ENCODE measurements around the gene SKI.

The SKI gene

DNA sequence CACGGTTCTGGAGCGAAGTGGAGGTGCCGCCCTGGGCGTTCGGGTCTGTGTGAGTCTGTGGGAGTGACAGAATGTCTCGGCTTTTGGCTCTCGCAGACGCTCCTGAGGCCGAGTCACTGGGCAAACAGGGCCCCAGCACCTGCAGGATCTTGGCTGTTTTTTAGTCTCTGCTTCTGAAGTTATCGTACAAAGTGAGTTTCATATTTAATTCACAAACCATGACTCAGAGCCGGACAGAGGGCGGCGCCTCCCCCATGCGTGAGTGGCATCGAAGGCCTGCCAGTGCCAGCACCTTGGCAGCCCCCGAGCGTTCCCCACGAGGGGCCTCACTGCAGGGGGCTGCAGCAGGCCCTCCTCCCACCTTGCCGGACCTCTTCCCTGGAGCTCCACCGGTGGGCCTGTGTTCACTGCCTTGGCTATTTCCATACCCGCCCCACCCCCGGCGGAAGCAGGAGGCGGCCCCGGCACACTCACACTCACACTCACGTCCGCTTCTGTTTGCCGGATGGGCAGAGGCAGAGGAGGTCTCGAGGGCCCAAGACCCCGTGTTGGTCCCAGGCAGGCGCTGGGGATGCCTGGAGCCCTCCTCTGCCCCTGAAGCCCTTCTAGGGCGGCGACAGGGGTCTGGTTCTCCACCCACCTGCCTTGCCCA lies 106.9 kb downstream of the SKI start:
- Histone ChIP-seq H3K4me1 (ENCODE audit: control insufficient read depth, insufficient read depth, low read length) (no peaks in the 10 kb centered on the region), H3K36me3 (ENCODE audit: control insufficient read depth, insufficient read depth, low read length) (no peaks in the 10 kb centered on the region), H3K9me3 (ENCODE audit: control insufficient read depth, insufficient read depth, low read depth, low read length) (peaks cover 20% of the 10 kb centered on the region), H3K27ac (ENCODE audit: low read depth, low read length) (no peak overlapping the region), H3K4me3 (ENCODE audit: low read depth, low read length) (no peak overlapping the region), H3K9ac (ENCODE audit: low read length) (no peak overlapping the region), H3K27me3 (ENCODE audit: control insufficient read depth, insufficient read depth, low read length) (no peaks in the 10 kb centered on the region)

DNA sequence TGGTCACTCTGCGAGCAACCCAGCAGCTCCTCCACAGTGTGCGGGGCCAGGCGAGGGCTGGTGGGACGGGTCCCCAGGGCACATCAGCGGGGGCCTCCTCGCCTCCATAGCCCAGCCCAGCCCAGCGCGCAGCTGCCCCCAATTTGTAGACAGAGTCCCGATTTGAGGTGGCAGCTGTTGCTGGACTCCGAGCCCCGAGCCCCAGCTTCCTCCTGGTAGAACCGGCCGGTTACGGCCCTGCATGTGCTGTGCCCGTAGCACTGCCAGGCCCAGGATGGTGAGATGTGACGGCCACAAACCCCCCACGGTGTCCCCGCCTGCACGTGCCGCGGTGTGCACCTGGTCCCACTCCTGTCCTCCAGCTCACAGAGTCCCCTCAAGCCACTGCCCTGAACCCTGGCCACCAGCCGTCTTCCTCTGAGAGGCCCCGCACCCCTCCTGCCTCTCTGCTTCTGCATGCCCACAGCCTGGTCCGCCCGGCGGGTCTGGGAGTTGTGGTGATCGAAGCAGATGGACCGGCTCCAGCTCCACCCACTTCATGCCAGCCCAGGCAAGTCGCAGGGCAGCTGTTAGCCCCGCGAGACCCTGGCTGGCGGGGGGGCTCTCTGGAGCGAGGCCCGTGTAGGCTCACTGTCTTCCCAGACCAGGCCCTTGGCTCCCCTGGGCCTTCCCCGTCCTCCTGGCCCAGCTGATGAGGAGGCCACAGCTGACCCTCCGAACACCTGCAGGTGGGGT lies 107.8 kb downstream of the SKI start:
- no peaks in the 10 kb centered on the region for H3K4me1 ChIP-seq (ENCODE audit: control insufficient read depth, insufficient read depth, low read length)
- no peak overlapping the region for H3K4me3 ChIP-seq (ENCODE audit: low read depth, low read length)
- no peaks in the 10 kb centered on the region for H3K27me3 ChIP-seq (ENCODE audit: control insufficient read depth, insufficient read depth, low read length)
- peaks cover 13% of the 10 kb centered on the region for H3K9me3 ChIP-seq (ENCODE audit: control insufficient read depth, insufficient read depth, low read depth, low read length)
- 0 out of 2 replicates have a peak overlapping the region, but pooled peaks have one; percentile 33 for H3K27ac ChIP-seq (ENCODE audit: low read depth, low read length)
- H3K9ac ChIP-seq (ENCODE audit: low read length): no peak overlapping the region
- H3K36me3 ChIP-seq (ENCODE audit: control insufficient read depth, insufficient read depth, low read length): no peaks in the 10 kb centered on the region

DNA sequence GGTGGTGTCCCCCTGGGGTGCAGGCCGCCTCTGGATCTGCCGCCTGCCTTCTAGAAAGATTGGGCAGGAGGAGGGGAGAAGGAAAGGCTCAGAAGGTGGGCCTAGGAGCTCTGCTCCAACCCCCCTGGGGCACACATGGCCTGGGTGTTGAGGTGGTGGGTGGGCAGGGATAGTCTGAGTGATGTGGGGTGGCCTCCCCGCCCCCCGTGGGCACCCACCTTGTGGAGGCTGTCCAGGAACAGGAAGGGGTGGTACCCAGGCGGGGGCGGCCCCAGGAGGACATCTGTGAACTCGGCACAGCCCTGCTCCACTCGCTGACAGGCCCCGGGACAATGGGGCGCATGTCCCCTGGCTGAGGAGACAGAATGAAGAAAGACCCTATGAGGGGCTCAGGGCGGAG lies 108.4 kb downstream of the SKI start:
- H3K27me3 ChIP-seq (ENCODE audit: control insufficient read depth, insufficient read depth, low read length): no peaks in the 10 kb centered on the region
- H3K4me3 ChIP-seq (ENCODE audit: low read depth, low read length): no peak overlapping the region
- no peak overlapping the region for H3K27ac ChIP-seq (ENCODE audit: low read depth, low read length)
- H3K4me1 ChIP-seq (ENCODE audit: control insufficient read depth, insufficient read depth, low read length): no peaks in the 10 kb centered on the region
- peaks cover 7% of the 10 kb centered on the region for H3K9me3 ChIP-seq (ENCODE audit: control insufficient read depth, insufficient read depth, low read depth, low read length)
- H3K9ac ChIP-seq (ENCODE audit: low read length): no peak overlapping the region
- no peaks in the 10 kb centered on the region for H3K36me3 ChIP-seq (ENCODE audit: control insufficient read depth, insufficient read depth, low read length)

DNA sequence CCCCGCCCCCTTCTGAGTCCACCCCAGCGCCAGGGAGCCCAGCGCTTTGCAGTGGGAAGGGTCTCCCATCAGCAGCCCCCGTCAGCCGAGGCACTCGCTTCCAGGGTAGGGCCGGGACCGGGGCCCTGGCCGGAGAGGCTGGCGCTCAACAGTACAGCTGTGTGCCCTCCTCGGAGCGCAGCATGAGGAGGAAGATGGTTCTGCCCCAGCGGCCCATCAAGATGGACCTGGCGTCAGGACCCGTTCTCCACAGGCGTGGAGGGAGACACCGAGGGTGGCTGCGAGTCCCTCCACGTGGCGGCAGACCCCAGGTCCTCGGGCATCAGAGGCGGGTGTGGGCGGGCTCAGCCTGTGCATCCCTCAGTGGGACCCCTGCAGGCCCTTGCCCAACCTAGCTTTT lies 109.0 kb downstream of the SKI start:
- Histone ChIP-seq H3K27me3 (ENCODE audit: control insufficient read depth, insufficient read depth, low read length) (no peaks in the 10 kb centered on the region), H3K4me1 (ENCODE audit: control insufficient read depth, insufficient read depth, low read length) (no peaks in the 10 kb centered on the region), H3K9ac (ENCODE audit: low read length) (no peak overlapping the region), H3K9me3 (ENCODE audit: control insufficient read depth, insufficient read depth, low read depth, low read length) (peaks cover 4% of the 10 kb centered on the region), H3K36me3 (ENCODE audit: control insufficient read depth, insufficient read depth, low read length) (no peaks in the 10 kb centered on the region), H3K4me3 (ENCODE audit: low read depth, low read length) (no peak overlapping the region), H3K27ac (ENCODE audit: low read depth, low read length) (no peak overlapping the region)

DNA sequence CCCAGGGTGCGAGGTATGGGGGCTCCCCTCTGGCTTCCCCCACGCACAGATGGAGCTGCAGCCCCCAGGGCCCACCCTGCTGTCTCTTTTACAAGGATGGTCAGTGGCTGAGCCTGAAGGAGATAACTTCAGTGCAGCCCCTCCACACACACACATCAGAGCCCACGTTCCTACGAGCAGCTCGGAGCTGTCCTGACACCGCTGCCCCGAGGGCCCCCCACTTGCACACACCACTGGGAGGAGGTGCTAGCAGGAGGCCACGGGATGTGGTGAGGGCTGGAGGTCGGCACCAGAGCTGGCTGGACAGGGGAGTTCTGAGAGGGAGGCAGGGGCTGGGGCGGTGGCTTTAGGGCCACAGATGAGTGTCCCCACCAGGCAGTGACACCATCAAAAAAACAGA lies 109.4 kb downstream of the SKI start:
- Histone ChIP-seq H3K4me1 (ENCODE audit: control insufficient read depth, insufficient read depth, low read length) (no peaks in the 10 kb centered on the region), H3K9ac (ENCODE audit: low read length) (no peak overlapping the region), H3K27me3 (ENCODE audit: control insufficient read depth, insufficient read depth, low read length) (no peaks in the 10 kb centered on the region), H3K9me3 (ENCODE audit: control insufficient read depth, insufficient read depth, low read depth, low read length) (peaks cover under 1% of the 10 kb centered on the region), H3K27ac (ENCODE audit: low read depth, low read length) (no peak overlapping the region), H3K36me3 (ENCODE audit: control insufficient read depth, insufficient read depth, low read length) (no peaks in the 10 kb centered on the region), H3K4me3 (ENCODE audit: low read depth, low read length) (no peak overlapping the region)

DNA sequence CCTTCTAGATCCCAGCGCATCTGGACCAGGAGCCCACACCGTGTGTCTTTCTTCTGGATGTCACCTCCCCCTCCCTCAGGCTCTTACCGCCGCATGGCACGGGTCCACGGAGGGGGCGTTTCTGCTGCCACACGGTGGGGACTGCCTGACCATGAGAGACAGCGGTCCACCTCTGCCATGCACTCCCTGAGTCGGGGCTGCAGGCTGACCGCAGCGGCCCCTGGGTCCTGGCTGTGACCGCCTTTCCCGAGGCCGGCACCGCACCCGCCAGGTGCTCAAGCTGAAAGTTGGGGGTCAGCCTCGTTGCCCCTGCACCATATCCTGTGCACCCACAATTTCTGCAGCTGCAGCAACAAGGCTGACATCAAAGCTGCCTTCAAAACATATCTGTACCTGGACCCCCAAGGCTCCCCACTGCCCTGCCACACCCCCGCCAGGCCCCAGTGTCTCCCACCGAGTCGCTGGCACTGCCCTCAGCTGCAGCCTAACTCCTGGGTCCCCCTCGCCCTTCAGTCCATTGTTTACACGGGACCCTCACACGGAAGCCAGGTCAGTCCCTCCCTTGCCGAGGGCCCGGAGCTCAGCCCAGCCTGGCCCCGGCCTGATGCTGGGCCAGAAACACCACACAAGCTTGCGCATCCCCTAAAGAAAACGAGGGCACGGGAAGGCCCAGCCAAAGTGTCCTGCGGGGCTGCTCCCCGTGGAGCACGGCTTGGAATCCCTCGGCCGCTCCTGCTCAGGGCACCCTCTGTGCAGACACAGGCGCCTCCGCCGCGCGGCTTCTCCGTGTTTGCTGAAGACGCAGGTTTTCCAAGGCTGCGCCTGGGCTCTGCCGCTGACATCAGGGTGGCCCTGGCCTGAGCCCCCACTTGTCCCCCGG lies 111.3 kb downstream of the SKI start:
- Histone ChIP-seq H3K9ac (ENCODE audit: low read length) (no peak overlapping the region), H3K27me3 (ENCODE audit: control insufficient read depth, insufficient read depth, low read length) (no peaks in the 10 kb centered on the region), H3K36me3 (ENCODE audit: control insufficient read depth, insufficient read depth, low read length) (no peaks in the 10 kb centered on the region), H3K4me3 (ENCODE audit: low read depth, low read length) (no peak overlapping the region), H3K27ac (ENCODE audit: low read depth, low read length) (no peak overlapping the region), H3K4me1 (ENCODE audit: control insufficient read depth, insufficient read depth, low read length) (no peaks in the 10 kb centered on the region), H3K9me3 (ENCODE audit: control insufficient read depth, insufficient read depth, low read depth, low read length) (no peaks in the 10 kb centered on the region)

DNA sequence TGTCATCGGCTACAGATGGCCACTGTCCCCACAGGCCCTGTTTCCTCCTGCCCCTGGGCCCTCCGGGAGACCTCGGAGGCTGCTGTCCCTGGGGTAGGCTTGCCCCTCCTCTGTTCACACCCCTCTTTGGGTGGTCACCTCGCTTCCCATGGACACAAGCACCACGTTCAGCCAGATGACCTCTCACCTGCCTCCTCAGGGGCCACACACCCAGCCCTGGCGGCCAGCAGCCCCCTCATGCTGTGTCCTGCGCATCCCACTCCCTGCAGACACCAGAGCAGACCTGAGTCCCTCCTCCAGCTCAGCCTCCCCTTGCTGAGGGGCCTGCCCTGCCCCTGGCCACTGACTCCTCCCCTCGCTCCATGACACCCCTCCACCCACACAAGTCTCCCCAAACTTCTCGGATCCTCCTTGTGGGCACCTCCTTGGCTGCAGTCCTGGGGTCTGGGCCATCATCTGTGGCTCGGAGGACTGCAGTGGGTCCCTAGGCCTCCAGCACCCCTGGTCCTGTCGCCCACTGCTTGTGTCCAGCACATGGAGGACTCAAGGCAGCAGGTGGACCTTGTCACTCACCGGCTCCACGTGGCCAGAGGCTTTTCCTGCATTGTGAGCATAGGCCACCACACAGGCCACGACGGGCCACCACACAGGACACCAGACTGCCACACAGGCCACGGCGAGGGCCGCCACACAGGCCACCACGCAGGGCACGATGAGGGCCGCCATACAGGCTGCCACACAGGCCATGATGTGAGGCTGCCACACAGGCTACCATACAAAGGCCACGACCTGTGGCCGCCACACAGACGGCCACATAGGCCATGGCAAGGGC lies 112.2 kb downstream of the SKI start:
- Histone ChIP-seq H3K4me1 (ENCODE audit: control insufficient read depth, insufficient read depth, low read length) (no peaks in the 10 kb centered on the region), H3K9me3 (ENCODE audit: control insufficient read depth, insufficient read depth, low read depth, low read length) (no peaks in the 10 kb centered on the region), H3K27ac (ENCODE audit: low read depth, low read length) (no peak overlapping the region), H3K4me3 (ENCODE audit: low read depth, low read length) (no peak overlapping the region), H3K9ac (ENCODE audit: low read length) (no peak overlapping the region), H3K36me3 (ENCODE audit: control insufficient read depth, insufficient read depth, low read length) (no peaks in the 10 kb centered on the region), H3K27me3 (ENCODE audit: control insufficient read depth, insufficient read depth, low read length) (no peaks in the 10 kb centered on the region)

DNA sequence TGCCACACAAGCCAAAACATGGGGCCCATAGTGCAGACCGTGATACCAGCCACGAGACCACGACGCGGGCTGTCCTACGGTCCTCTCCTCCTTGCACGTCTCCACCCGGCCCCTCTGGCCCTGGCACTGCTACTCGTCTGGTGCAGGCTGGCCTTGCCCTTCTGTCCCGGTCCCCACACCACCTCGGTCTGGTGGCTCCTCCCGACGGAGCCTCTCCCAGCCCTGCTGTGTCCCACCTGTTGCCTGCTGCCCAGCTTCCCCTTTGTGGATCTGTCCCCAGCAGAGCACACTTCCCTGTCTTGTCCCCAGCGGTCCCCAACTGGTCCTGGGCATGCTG lies 112.8 kb downstream of the SKI start:
- Histone ChIP-seq H3K9ac (ENCODE audit: low read length) (no peak overlapping the region), H3K9me3 (ENCODE audit: control insufficient read depth, insufficient read depth, low read depth, low read length) (no peaks in the 10 kb centered on the region), H3K36me3 (ENCODE audit: control insufficient read depth, insufficient read depth, low read length) (no peaks in the 10 kb centered on the region), H3K4me1 (ENCODE audit: control insufficient read depth, insufficient read depth, low read length) (no peaks in the 10 kb centered on the region), H3K27me3 (ENCODE audit: control insufficient read depth, insufficient read depth, low read length) (no peaks in the 10 kb centered on the region), H3K4me3 (ENCODE audit: low read depth, low read length) (no peak overlapping the region), H3K27ac (ENCODE audit: low read depth, low read length) (no peak overlapping the region)

DNA sequence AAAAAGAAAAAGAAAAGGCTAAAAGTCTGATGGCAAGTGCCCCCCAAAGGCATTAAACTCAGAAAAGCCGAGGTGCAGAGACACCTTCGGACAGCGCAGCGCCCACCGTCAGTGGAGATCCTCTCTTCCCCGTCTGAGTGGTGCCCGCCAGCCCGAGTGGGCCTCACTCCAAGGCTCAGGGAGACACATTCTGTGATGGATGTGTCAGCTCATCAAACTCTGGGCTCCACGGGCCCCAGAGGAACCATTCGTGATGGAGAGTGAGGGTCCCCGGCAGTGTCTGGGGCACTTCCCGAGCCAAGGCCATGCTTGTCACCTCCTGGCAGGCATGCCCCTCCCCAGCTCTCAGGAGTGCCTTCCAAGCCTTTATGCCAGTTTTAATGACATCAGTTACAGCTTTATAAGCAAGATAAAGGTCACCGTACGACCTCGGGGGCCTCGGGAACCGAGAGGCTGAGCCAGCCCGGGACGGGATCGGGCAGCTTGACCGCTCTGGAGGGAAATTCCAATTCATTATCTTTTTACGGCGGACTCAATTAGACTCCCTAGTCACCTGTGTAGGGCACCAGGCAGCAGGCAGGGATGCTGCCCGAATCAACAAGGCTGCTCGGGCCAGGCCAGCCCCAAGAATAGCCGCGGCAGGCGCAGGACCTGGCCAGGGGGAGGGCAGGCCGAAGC lies 113.7 kb downstream of the SKI start:
- Histone ChIP-seq H3K9ac (ENCODE audit: low read length) (no peak overlapping the region), H3K9me3 (ENCODE audit: control insufficient read depth, insufficient read depth, low read depth, low read length) (no peaks in the 10 kb centered on the region), H3K27ac (ENCODE audit: low read depth, low read length) (no peak overlapping the region), H3K4me1 (ENCODE audit: control insufficient read depth, insufficient read depth, low read length) (no peaks in the 10 kb centered on the region), H3K4me3 (ENCODE audit: low read depth, low read length) (no peak overlapping the region), H3K36me3 (ENCODE audit: control insufficient read depth, insufficient read depth, low read length) (no peaks in the 10 kb centered on the region), H3K27me3 (ENCODE audit: control insufficient read depth, insufficient read depth, low read length) (no peaks in the 10 kb centered on the region)

DNA sequence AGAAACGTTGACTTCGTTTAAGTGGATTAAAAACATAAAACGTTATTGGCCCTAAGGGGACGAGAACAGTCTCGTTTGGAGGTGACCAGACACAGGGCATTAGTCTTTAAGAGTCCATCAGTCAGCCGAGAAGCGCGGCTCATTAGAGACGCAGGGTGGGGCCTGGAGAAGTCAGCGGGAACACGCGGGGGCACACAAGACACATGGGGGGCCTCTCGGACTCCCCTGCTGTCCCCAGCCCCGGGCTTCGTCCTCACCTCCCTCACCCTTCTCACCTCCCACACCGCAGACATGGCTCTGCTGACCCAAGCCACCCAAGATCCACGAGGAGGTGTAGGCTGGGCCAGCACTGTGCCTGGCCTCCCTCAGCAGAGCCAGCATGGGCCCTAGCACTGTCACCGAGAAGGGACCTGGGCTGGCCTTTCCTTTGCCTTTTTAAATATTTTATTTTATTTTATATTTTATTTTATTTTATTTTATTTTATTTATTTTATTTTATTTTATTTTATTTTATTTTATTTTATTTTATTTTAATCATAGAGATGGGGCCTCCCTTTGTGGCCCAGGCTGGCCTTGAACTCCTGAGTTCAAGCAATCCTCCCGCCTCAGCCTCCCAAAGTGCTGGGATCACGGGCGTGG lies 114.4 kb downstream of the SKI start:
- Histone ChIP-seq H3K36me3 (ENCODE audit: control insufficient read depth, insufficient read depth, low read length) (no peaks in the 10 kb centered on the region), H3K27me3 (ENCODE audit: control insufficient read depth, insufficient read depth, low read length) (no peaks in the 10 kb centered on the region), H3K9me3 (ENCODE audit: control insufficient read depth, insufficient read depth, low read depth, low read length) (no peaks in the 10 kb centered on the region), H3K4me3 (ENCODE audit: low read depth, low read length) (no peak overlapping the region), H3K4me1 (ENCODE audit: control insufficient read depth, insufficient read depth, low read length) (no peaks in the 10 kb centered on the region), H3K9ac (ENCODE audit: low read length) (no peak overlapping the region), H3K27ac (ENCODE audit: low read depth, low read length) (no peak overlapping the region)

All from HUES6 (cell line).